Stimulated activated naive CD8-positive, alpha-beta T cell treated with anti-CD3 and anti-CD28 coated beads, Interleukin-15, Interleukin-2, amounts not matched to agents 100 U/mL and 50 U/mL, for 24 hours (primary cell): ENCODE data around the gene GPC5.
"Not testable (repeated sequence)": the region's sequence is repeated elsewhere in the genome, so short reads cannot be mapped to it uniquely, and the experiment has no call there.

Experiments used
- ATAC-seq: fragments of 150-1000 bp; cut with Tn5 transposase; one replicate; pipeline ENCODE4 v1.10.0; 2021
- DNase-seq: peaks from one replicate; pipeline ENCODE4 v3.0.0; 2021

The GPC5 gene

GRCh38 chr13:91893040-91893439 is 494.6 kb downstream of the GPC5 start:
- DNase-seq: no peak

DNA sequence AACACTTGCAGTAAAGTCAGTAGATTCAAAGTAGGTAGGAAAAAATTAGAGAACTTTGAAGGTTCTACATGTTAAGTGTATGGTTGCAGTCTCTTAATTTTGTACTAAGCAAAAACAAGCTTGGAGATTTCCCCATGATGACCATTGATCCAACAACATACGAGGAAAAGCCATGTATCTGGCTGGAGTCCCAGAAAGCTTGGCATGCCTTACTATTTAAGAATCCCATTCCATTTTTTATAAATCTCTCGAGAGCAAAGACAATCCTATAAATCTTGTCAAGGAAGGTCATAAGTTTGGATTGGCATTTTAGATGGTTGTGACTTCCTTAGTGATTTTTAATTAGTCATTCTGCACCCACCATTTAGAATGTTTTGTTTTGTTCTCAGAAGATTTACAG is 495.9 kb downstream of the GPC5 start:
- DNase-seq: no peak
- ATAC-seq: no peak

More at GRCh38 chr13:91893040-91893439, 494.6 kb downstream of the GPC5 start:
- ATAC-seq: no peak

DNA sequence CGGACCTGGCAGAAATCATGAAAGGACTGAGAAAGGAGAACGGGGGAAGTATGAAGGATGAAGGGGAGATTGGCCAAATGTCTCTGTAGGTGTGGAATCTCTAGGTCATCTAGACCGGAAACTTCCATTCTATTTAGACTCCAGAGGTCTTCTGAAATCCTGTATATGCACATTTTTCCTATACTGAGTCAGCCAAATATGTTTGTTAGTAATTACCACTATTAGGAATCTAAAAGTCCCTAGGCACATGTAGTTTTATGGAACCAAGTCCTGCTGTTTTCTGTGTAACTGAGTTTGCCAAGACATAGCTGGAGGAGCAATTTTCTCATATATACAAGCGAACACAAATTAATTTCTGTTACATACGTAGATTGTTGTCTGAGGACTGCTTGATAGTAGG is 498.1 kb downstream of the GPC5 start:
- ATAC-seq (no peak), DNase-seq (no peak)

DNA sequence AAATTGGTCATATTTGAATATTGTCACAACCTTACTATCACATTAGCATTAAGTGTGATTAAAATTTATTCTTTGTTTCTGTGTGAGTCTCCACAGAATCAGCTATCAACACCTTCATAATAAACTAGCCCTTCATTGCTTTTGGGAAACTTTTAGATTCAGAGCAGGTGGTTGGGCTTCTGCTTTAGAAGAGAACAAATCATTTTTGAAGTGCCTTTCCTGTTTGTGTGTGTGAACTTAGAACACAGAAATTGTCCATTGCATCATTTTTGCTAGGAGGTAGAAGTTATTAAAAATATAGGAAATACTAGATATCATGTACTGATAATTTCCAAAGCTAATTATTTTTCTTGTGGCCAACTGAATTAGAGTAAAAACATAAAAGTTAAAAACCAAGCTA is 500.6 kb downstream of the GPC5 start:
- not testable (repeated sequence) for ATAC-seq

DNA sequence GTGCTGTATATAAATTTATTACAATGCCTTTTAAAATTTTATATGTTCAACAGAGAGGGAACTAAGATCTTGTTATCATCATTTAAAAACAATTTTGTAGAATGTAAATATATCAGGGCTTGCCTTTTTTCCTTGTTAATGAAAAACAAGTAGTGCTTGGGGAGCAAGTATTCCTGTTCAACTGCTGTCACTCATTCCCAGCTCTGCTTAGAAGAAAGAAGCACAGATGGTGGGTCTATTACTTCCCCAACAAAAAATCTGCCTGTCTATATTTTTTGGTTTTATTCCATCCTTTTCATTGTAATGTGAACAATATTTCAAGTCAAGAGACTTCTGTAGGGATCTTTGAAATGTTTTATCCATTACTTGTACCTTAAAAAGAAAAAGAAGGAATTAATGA is 503.9 kb downstream of the GPC5 start:
- ATAC-seq: no peak

More for the DNA sequence above, 500.6 kb downstream of the GPC5 start:
- DNase-seq: not testable (repeated sequence)

DNA sequence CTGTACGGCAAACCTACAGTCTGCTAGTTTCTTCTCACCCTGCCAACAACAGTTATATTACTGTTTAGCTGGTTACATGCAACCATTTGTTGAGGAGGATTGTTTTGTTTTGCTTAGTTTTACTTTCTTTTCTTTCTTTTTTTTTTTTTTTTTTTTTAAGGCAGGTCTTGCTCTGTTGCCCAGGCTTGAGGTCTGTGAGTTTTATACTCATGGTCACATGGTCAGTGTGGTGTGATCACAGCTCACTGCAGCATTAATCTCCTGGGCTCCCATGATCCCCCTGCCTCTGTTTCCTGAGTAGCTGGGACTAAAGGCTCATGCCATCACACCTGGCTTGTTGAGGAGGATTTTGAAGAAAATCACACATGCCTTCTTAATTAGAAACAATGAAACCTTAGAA is 505.6 kb downstream of the GPC5 start:
- no peak for ATAC-seq

More for the DNA sequence above, 503.9 kb downstream of the GPC5 start:
- DNase-seq: no peak

GRCh38 chr13:91904597-91904996 is 506.2 kb downstream of the GPC5 start:
- ATAC-seq (no peak), DNase-seq (no peak)

More for the DNA sequence above, 505.6 kb downstream of the GPC5 start:
- no peak for DNase-seq

DNA sequence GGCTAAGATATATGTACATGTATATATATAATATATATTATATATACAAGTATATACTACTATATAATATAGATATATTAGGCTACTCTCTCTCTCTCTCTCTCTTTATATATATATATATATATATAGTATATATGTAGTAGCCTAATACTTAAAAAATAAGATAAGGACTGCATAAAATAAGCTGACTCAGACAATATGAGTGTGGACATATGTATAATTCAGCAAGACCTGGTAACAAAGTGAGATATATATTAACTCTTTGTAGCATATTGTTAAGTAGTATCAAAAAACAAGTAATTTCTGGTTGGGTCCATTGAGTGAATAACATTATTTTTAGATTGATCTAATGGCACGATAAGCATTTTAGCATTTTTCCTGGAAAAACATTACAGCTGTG is 509.0 kb downstream of the GPC5 start:
- ATAC-seq (no peak), DNase-seq (no peak)

DNA sequence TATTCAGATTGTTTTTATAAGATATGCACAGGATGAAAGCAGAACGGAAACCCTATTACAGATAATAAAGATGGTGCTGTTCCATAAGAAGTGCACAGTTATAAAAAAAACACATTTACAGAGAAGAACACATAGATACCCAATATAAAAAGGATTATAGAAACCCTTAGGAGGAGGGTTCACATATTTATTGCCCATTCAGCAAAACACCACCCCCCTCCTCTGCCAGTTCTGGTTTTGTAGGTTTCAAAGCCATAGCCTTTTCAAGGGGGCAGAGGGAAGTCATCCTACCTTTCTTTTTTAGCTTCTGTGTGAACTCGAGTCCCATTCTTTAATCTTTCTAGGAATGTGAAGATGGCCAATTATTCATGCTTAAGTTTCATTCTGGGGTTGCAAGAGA is 511.2 kb downstream of the GPC5 start:
- ATAC-seq: no peak
- no peak for DNase-seq

GRCh38 chr13:91922969-91923592 is 524.7 kb downstream of the GPC5 start:
- DNase-seq (no peak), ATAC-seq (no peak)

GRCh38 chr13:91930687-91931086 is 532.3 kb downstream of the GPC5 start:
- DNase-seq (no peak), ATAC-seq (no peak)

DNA sequence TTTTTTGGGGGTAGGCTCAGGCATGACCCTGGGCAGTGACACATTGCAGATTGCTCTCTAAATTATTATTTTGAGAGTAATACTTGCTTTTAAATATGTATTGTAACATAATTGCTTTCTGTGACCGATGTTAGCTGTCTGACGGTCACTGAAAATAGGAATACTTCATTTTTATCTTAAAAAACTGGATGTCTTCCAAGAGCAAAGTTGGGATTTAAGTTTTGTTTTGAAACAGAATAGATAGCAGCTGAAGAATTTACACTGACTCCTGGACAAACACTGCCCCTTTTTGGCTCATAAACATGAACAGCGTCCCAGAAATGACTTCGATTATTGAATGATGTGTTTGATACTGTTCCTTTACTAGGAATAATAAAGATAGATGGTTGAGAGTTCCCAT is 535.9 kb downstream of the GPC5 start:
- ATAC-seq (no peak), DNase-seq (no peak)

GRCh38 chr13:91946498-91947070 is 548.2 kb downstream of the GPC5 start:
- ATAC-seq: no peak
- no peak for DNase-seq

DNA sequence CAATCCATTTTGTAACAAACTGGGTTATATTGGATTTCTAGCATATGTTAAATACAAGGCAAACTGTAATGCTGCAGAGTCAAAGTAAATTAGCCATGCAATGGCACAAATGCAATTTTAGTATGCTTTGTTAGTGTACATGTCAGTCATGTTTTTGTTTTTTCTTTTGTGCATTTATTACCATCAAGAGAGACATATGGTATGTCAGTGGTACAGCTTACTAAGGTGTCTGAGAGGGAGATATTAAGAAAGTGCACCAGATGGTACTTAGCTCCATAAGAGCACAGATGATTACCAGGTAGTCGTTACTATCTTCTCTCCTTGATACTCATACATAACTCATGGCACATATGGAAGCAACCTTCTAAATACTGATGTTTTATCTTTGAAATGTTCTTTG is 550.3 kb downstream of the GPC5 start:
- ATAC-seq (no peak), DNase-seq (no peak)

DNA sequence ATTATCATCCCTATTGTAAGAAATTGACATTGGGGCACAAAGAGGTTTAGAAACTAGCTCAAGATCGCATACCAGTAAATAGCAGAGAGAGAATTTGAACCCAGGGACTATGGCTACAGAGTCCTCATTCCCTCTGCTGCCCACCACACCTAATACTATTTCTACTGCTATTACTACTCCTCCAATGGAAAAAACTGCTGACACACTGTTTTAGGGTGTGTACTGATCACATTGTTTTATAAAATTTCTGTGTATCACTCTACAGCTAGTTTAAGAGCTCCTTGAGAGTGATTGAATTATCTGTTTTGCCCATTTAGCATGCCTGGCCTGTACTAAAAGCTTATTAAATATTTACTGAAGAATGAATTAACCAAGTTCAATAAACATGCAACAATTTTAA is 552.4 kb downstream of the GPC5 start:
- ATAC-seq (no peak), DNase-seq (no peak)

DNA sequence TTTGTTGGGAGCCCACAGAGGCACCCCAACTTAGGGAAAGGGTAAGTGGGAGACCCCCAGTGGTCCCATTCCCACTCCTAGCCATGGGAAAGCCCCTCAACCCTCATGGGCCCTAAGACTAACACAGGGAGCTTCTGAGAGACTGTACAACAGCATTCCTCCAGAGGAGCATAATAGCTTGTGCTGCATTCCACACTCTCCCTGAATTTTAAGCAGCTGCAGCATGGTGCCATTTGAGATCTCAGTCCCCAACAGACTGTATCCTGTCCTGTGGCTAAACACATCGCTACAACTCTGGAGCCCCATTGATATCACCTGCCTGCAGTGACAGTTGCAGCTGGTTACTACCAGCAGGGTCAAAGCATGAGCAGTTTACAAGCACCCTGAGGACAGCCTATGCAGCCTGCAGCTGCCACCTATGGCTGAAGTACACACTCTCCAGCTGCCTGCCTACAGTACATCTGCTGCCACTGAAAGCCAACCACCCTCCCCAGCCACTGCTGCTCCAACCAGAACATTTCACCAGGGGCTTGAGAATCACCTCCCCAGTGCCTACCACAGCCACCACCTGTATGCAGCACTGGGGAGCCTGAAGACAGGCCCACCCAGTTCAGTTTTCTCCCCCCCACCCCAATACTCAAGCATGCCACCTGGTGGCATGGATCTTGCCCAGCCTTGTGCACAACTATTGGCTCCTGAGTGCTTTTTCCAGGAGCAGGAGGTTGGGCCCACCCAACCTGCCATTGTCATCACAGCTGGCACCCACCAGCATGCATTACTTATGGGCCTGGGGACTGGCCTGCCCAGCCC is 557.3 kb downstream of the GPC5 start:
- no peak for DNase-seq
- ATAC-seq: no peak

GRCh38 chr13:91960947-91961346 is 562.5 kb downstream of the GPC5 start:
- DNase-seq (no peak), ATAC-seq (no peak)

DNA sequence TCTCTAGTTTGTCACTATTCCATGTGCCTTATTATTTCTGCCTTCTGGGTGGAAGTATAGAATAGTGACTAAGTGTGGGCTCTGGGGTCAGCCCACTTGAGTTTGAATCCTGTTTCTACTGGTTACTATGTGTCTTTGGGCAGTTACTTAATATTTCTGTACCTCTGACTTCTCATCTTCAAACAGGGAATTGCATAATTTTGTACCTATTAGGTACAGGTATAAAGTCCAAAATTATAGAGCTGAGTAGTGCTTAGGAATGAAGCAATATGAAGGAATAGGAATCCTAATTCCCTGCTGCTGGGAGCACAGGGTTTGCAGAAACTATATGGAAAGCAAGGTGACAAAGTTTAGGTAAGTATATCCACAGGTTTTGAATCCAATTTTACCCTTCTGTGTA is 564.5 kb downstream of the GPC5 start:
- no peak for DNase-seq
- no peak for ATAC-seq

DNA sequence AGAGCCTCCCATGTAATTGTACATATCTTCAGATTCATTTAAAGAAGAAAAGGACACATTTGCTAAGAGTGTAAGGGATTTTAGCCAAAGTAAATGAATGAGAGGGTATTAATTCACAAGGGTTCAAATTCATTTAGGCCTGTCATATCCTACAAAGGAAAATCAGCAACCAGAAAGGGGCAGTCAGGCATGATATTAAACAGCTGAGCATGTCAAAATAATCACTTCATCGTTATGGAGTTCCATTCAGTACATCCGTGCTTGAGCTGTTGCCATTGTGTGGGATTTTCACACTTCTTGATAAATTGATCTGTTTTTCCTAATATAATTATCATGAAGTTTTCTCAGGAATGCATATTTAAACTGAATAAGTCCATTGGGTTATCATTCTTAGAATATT is 567.1 kb downstream of the GPC5 start:
- no peak for DNase-seq
- ATAC-seq: no peak

GRCh38 chr13:91978571-91978970 is 580.1 kb downstream of the GPC5 start:
- no peak for DNase-seq
- ATAC-seq: no peak

DNA sequence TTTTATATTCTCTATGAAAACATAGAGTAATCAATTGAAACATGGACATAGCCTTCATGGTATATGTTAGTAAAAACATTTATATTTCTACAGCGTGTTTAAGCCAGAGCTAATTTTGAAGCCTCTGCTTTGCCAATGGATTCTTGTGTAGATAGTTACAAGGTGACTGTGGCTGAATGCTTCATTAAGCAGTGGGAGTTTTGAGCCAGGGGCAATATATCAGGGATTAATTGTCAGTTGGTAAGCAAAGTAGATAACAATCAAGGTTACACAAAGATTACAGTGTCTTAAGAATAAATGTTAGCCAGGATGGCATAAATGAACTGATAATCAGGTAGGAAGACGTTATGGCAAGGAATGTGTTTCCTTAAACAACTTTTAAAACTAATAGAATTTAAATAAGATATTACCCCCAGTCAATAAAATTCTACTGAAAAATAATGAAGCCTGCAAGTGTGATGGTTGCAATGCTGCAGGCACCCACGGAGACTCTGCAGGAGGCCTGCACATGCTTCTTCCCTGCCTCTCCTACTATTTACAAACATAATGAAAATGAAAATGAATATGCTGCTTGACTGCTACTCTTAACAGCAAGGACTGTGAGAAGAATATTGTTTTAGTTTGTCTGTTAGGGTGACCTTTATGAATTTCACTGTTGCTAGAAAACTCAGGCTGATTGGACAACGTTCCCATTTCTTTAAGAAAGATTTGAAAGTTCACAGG is 588.5 kb downstream of the GPC5 start:
- DNase-seq (no peak), ATAC-seq (no peak)

DNA sequence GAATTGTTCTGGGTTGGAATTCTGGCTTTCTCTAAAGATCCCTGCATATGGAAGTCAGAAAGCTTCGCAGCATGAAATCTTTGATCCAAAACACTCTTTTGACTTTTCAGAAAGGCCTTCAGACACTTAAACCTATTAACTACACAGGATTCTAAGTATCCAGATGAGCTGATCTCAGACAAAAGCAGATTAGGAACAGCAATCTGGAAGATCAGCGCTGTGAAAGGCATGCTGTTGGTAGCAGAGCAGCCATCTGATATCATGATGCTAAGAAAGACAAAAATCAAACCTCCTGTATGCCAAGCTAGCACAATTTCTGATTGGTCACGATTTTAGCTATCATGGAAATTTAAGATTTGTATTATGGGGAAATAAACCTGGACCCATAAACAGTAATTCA is 589.9 kb downstream of the GPC5 start:
- ATAC-seq (no peak), DNase-seq (no peak)

DNA sequence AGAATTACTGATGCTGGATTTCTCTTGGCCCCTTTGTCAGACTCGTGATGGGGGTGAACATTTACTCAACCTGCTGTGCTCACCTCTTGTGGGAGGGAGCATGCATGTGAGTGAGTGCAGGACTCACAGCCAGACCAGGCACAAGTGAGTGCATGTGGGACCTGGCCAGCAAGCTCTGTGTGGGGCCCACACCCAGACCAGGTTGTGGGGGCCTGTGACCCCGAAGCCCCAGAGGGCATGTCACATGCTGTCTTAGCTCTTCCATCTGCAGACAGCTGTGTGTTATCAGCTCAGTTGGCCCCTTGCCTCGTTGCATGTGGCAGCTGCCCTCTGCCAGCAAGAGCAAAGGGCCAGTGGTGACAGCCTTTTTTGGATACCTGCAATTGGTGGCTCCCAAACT is 614.4 kb downstream of the GPC5 start:
- DNase-seq (no peak), ATAC-seq (no peak)
